GM18505 (cell line): Measurements from ENCODE around the gene CSAG2.
"Not testable (repeated sequence)": the region's sequence is repeated elsewhere in the genome, so short reads cannot be mapped to it uniquely, and the experiment has no call there.

Experiments used
- ATAC-seq: cut with Tn5 transposase; IDR thresholded peaks from one replicate; pipeline ENCODE4 v1.9.1; 2021; ENCODE audit not compliant: unreplicated experiment
- POLR2A ChIP-seq: IDR thresholded peaks from 4 replicates; pipeline ENCODE4 v1.6.1; 2011; ENCODE audit warnings: borderline replicate concordance; ENCODE audit not compliant: insufficient read depth, insufficient read length; ENCODE audit errors: extremely low read depth

CSAG2 gene

GRCh38 chrX:152674652-152675051 lies 34.4 kb downstream of the CSAG2 start:
- not testable (repeated sequence) for ATAC-seq

GRCh38 chrX:152674135-152674534 lies 34.9 kb downstream of the CSAG2 start:
- no peak for TF ChIP-seq POLR2A
- no peak for ATAC-seq

GRCh38 chrX:152663086-152663485 lies 46.0 kb downstream of the CSAG2 start:
- TF ChIP-seq POLR2A: no peak

DNA sequence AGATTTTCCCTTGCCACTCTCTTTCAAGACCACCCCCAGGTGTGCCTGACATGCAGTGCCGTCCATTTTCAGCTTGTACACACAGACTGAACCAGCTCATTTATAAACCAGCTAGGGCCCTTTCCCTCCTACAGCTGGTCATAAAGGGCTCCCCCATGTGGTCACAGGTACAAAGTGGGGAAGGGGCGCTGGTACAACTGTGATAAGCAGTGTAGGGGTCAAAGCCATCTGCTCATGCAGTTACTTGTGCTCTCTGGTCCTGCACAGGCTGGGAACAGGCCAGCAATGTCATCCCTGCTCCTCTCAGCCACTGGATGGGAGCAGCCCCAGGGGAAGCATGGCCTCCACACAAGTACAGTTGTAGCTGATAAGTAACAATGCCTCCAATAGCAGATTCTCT lies 50.8 kb downstream of the CSAG2 start:
- TF ChIP-seq POLR2A: no peak
- ATAC-seq: no peak

More at GRCh38 chrX:152663086-152663485, 46.0 kb downstream of the CSAG2 start:
- ATAC-seq: no peak
